H1 (cell line): ENCODE results near the gene GRSF1. TPM values are rescaled to one million over a fixed set of nuclear protein-coding genes. Genes with fewer than 3 reads are reported as not detected.

Source experiments
- CBX5 ChIP-seq: fragments of 300-800, 300-1000 bp; sonication (generic); IDR thresholded peaks from 2 replicates; pipeline ENCODE4 v1.7.1; 2016; ENCODE audit warnings: antibody characterized with exemption, low read length, low read depth
- CHD7 ChIP-seq: fragments of 300-600 bp; sonication (generic); IDR thresholded peaks from 2 replicates; pipeline ENCODE4 v1.7.1; 2012; ENCODE audit warnings: low read length, moderate library complexity, mild to moderate bottlenecking, inconsistent platforms; ENCODE audit not compliant: insufficient replicate concordance
- YY1 ChIP-seq: IDR thresholded peaks from 2 replicates; pipeline ENCODE4 v1.6.1; 2011; ENCODE audit warnings: low read depth, mild to moderate bottlenecking, low read length
- polyA plus RNA-seq, 7 experiments: library from polyadenylated mRNA; depleted of rRNA in 3 of 7; stranded (reverse) in 5 of 7; unstranded in 2 of 7; fragments of >200 nt in 5 of 7; fragments of 200-250 nt in 2 of 7; gene quantifications; 1 replicate in 5 of 7; 2 replicates in 1 of 7; 4 replicates in 1 of 7; pipeline versions ENCODE4 v1.2.1 to v1.2.3, GENCODE V29; 2011 to 2013; ENCODE audit warnings: missing spikeins in 2 of 7, mixed read lengths in 2 of 7
- total RNA-seq: library from RNA; stranded (reverse); fragmentation: NEBNext Ultra II Directional; extraction: Animal tissue kit (Norgen Biotek cat#: 25700); gene quantifications from 2 replicates; pipeline ENCODE4 v1.2.1, GENCODE V29; 2021

The GRSF1 gene
- total and polyA plus RNA-seq, 2 of the 8 experiments (the other 6 are each of a cell fraction or from before 2014, with no cell fraction given) = 44.3 to 112 TPM

- TF ChIP-seq CHD7 (no peak), YY1 (no peak), CBX5 (no peak)
Measured at GRCh38 chr4:70787496-70787895, 52.2 kb downstream of the GRSF1 start (continued).
